ENCODE measurements around the gene PLAAT3. TPM values are rescaled to one million over a fixed set of nuclear protein-coding genes. Genes with fewer than 3 reads are reported as not detected.

The PLAAT3 gene
- 52.1 to 72.6 TPM (median 64.8 TPM) in 5 replicates for total RNA-seq (2022; extraction: Qiagen RNA extraction; ENCODE audit: low read depth)

GRCh38 chr11:63614136-63614671 is at the start of gene PLAAT3:
Gene PLAAT3, minus strand, starts transcription at chr11:63614433. Its CDS starts 419 bp downstream, at chr11:63614014.

GRCh38 chr11:63563201-63564055 is 50.8 kb downstream of the PLAAT3 start, which contains the start of gene PLAAT2:
Gene PLAAT2, minus strand, starts transcription at chr11:63563379. Its CDS starts 55 bp downstream, at chr11:63563324.

GRCh38 chr11:63536669-63537292 is 77.5 kb downstream of the PLAAT3 start, which contains the start of gene PLAAT4:
Gene PLAAT4, plus strand, starts transcription at chr11:63536808. Its CDS starts 61 bp downstream, at chr11:63536869.

Other genes starting within 250 kb of the PLAAT3 start
- gene SLC22A9, start 244.6 kb downstream of the PLAAT3 start, total RNA-seq (2022; extraction: Qiagen RNA extraction; ENCODE audit: low read depth), result not detected in 5 replicates
- not detected in 5 replicates for gene PLAAT5, start 123.3 kb downstream of the PLAAT3 start, total RNA-seq (2022; extraction: Qiagen RNA extraction; ENCODE audit: low read depth)
- 0.16 TPM in 1 of 5 replicates, not detected in the others for gene LGALS12, start 108.3 kb downstream of the PLAAT3 start, total RNA-seq (2022; extraction: Qiagen RNA extraction; ENCODE audit: low read depth)
- gene PLAAT4, start 77.6 kb downstream of the PLAAT3 start, total RNA-seq (2022; extraction: Qiagen RNA extraction; ENCODE audit: low read depth), result 1.8 to 4.4 TPM (median 2.1 TPM) in 5 replicates
- 0.51 to 1.3 TPM (median 0.89 TPM) in 5 replicates for gene PLAAT2, start 51.1 kb downstream of the PLAAT3 start, total RNA-seq (2022; extraction: Qiagen RNA extraction; ENCODE audit: low read depth)
- 32.7 to 38.5 TPM (median 35.8 TPM) in 5 replicates for gene ATL3, start 56.9 kb upstream of the PLAAT3 start, total RNA-seq (2022; extraction: Qiagen RNA extraction; ENCODE audit: low read depth)
- 95.6 to 110 TPM (median 103 TPM) in 5 replicates for gene RTN3, start 67.1 kb upstream of the PLAAT3 start, total RNA-seq (2022; extraction: Qiagen RNA extraction; ENCODE audit: low read depth)
- 4.1 to 6.8 TPM (median 5.6 TPM) in 5 replicates for gene ZFTA, start 154.3 kb upstream of the PLAAT3 start, total RNA-seq (2022; extraction: Qiagen RNA extraction; ENCODE audit: low read depth)
- gene SPINDOC, start 199.0 kb upstream of the PLAAT3 start, total RNA-seq (2022; extraction: Qiagen RNA extraction; ENCODE audit: low read depth), result 35.0 to 48.6 TPM (median 47.7 TPM) in 5 replicates
- 25.2 to 31.8 TPM (median 28.8 TPM) in 5 replicates for gene MARK2, start 224.7 kb upstream of the PLAAT3 start, total RNA-seq (2022; extraction: Qiagen RNA extraction; ENCODE audit: low read depth)

Measured in A549 treated with GW870086 at 1 μM for 4 hours (cell line).